Liver (tissue), 3 donors: Measurements from ENCODE around the gene BAK1.

Experiments
- EGR1 ChIP-seq, 2 donors: IDR thresholded peaks; 2 replicates each; pipeline ENCODE4 v1.6.1; 2016 to 2018; ENCODE audit warnings: antibody characterized with exemption in 2 of 2, low read depth in 2 of 2
- FOXA1 ChIP-seq: IDR thresholded peaks from 2 replicates; pipeline ENCODE4 v1.6.1; 2016; ENCODE audit warnings: antibody characterized with exemption
- GABPA ChIP-seq, 2 donors: IDR thresholded peaks in 1 of 2; conservative IDR thresholded peaks in 1 of 2; 2 replicates each; pipeline ENCODE4 v1.6.1; 2016; ENCODE audit warnings: antibody characterized with exemption in 2 of 2, mild to moderate bottlenecking in 1 of 2, moderate library complexity in 1 of 2
- JUND ChIP-seq, 2 donors: IDR thresholded peaks; 2 replicates each; pipeline ENCODE4 v1.6.1; 2016; ENCODE audit warnings: antibody characterized with exemption in 2 of 2
- MAX ChIP-seq: IDR thresholded peaks from 2 replicates; pipeline ENCODE4 v1.6.1; 2016; ENCODE audit warnings: antibody characterized with exemption
- NR2F2 ChIP-seq: IDR thresholded peaks from 2 replicates; pipeline ENCODE4 v1.6.1; 2016; ENCODE audit warnings: antibody characterized with exemption
- RAD21 ChIP-seq, 2 donors: IDR thresholded peaks; 2 replicates each; pipeline ENCODE4 v1.6.1; 2016; ENCODE audit warnings: antibody characterized with exemption in 2 of 2, mild to moderate bottlenecking in 2 of 2
- SP1 ChIP-seq: IDR thresholded peaks from 2 replicates; pipeline ENCODE4 v1.6.1; 2018; ENCODE audit warnings: antibody characterized with exemption, mild to moderate bottlenecking
- TAF1 ChIP-seq: conservative IDR thresholded peaks from 2 replicates; pipeline ENCODE4 v1.6.1; 2016; ENCODE audit warnings: antibody characterized with exemption, mild to moderate bottlenecking
- TF ChIP-seq, protein P1 (sequence below): fragments of 150-350 bp; IDR thresholded peaks from 2 replicates; pipeline ENCODE4 v1.5.1; 2017; ENCODE audit warnings: improper control_type of control experiment, low read depth, low read length; ENCODE audit not compliant: missing input control
- TF ChIP-seq, protein P2 (sequence below): IDR thresholded peaks from 2 replicates; pipeline ENCODE4 v1.6.1; 2016; ENCODE audit warnings: antibody characterized with exemption
- TF ChIP-seq, protein P3 (sequence below): IDR thresholded peaks from 2 replicates; pipeline ENCODE4 v1.6.1; 2016; ENCODE audit warnings: antibody characterized with exemption, mild to moderate bottlenecking
- TF ChIP-seq, protein P4 (sequence below): IDR thresholded peaks from 2 replicates; pipeline ENCODE4 v1.6.1; 2016; ENCODE audit warnings: antibody characterized with exemption
- donor health status: healthy.
- donor health status: healthy.

GRCh38 chr6:33621711-33622388 lies 41.8 kb upstream of the BAK1 start:
- TF ChIP-seq RAD21 (IDR thresholded peaks at IDR 0.05): no peak
- TF ChIP-seq, protein P1, sequence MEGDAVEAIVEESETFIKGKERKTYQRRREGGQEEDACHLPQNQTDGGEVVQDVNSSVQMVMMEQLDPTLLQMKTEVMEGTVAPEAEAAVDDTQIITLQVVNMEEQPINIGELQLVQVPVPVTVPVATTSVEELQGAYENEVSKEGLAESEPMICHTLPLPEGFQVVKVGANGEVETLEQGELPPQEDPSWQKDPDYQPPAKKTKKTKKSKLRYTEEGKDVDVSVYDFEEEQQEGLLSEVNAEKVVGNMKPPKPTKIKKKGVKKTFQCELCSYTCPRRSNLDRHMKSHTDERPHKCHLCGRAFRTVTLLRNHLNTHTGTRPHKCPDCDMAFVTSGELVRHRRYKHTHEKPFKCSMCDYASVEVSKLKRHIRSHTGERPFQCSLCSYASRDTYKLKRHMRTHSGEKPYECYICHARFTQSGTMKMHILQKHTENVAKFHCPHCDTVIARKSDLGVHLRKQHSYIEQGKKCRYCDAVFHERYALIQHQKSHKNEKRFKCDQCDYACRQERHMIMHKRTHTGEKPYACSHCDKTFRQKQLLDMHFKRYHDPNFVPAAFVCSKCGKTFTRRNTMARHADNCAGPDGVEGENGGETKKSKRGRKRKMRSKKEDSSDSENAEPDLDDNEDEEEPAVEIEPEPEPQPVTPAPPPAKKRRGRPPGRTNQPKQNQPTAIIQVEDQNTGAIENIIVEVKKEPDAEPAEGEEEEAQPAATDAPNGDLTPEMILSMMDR: no peak
- no peak for TF ChIP-seq MAX
- TF ChIP-seq FOXA1: no peak
- TF ChIP-seq, protein P2, sequence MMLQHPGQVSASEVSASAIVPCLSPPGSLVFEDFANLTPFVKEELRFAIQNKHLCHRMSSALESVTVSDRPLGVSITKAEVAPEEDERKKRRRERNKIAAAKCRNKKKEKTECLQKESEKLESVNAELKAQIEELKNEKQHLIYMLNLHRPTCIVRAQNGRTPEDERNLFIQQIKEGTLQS: no peak
- TF ChIP-seq TAF1: no peak
- TF ChIP-seq GABPA (IDR thresholded peaks at IDR 0.05 in 1 of 2, conservative IDR thresholded peaks at IDR 0.05 in 1 of 2): no peak
- TF ChIP-seq NR2F2: no peak
- TF ChIP-seq EGR1 (IDR thresholded peaks at IDR 0.05; ENCODE audit: low read depth in 2 of 2): no peak
- TF ChIP-seq, protein P3, sequence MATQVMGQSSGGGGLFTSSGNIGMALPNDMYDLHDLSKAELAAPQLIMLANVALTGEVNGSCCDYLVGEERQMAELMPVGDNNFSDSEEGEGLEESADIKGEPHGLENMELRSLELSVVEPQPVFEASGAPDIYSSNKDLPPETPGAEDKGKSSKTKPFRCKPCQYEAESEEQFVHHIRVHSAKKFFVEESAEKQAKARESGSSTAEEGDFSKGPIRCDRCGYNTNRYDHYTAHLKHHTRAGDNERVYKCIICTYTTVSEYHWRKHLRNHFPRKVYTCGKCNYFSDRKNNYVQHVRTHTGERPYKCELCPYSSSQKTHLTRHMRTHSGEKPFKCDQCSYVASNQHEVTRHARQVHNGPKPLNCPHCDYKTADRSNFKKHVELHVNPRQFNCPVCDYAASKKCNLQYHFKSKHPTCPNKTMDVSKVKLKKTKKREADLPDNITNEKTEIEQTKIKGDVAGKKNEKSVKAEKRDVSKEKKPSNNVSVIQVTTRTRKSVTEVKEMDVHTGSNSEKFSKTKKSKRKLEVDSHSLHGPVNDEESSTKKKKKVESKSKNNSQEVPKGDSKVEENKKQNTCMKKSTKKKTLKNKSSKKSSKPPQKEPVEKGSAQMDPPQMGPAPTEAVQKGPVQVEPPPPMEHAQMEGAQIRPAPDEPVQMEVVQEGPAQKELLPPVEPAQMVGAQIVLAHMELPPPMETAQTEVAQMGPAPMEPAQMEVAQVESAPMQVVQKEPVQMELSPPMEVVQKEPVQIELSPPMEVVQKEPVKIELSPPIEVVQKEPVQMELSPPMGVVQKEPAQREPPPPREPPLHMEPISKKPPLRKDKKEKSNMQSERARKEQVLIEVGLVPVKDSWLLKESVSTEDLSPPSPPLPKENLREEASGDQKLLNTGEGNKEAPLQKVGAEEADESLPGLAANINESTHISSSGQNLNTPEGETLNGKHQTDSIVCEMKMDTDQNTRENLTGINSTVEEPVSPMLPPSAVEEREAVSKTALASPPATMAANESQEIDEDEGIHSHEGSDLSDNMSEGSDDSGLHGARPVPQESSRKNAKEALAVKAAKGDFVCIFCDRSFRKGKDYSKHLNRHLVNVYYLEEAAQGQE: no peak
- TF ChIP-seq, protein P4, sequence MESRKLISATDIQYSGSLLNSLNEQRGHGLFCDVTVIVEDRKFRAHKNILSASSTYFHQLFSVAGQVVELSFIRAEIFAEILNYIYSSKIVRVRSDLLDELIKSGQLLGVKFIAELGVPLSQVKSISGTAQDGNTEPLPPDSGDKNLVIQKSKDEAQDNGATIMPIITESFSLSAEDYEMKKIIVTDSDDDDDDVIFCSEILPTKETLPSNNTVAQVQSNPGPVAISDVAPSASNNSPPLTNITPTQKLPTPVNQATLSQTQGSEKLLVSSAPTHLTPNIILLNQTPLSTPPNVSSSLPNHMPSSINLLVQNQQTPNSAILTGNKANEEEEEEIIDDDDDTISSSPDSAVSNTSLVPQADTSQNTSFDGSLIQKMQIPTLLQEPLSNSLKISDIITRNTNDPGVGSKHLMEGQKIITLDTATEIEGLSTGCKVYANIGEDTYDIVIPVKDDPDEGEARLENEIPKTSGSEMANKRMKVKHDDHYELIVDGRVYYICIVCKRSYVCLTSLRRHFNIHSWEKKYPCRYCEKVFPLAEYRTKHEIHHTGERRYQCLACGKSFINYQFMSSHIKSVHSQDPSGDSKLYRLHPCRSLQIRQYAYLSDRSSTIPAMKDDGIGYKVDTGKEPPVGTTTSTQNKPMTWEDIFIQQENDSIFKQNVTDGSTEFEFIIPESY: no peak
- TF ChIP-seq SP1: no peak
- no peak for TF ChIP-seq JUND (IDR thresholded peaks at IDR 0.05)
